Right lobe of liver (tissue), 6 donors: Measurements from ENCODE around the gene TMTC3. TPM values are rescaled to one million over a fixed set of nuclear protein-coding genes. Genes with fewer than 3 reads are reported as not detected.

Experiments
- ATAC-seq, 4 donors: fragments of 200-7000 bp; cut with Tn5 transposase; one replicate each; pipeline ENCODE4 v1.9.1; 2020; ENCODE audit warnings: mild to moderate bottlenecking in 4 of 4, moderate library complexity in 4 of 4
- DNase-seq, 3 donors: peaks; one replicate each; pipeline ENCODE4 v3.0.0-alpha.2; 2020
- H3K27ac ChIP-seq, 3 donors: fragments of 200-600 bp; one replicate each; pipeline ENCODE4 v1.8.0; 2022
- H3K27me3 ChIP-seq, 2 donors: fragments of 200-600 bp; one replicate each; pipeline ENCODE4 v1.8.0; 2022
- H3K36me3 ChIP-seq, 4 donors: fragments of 200-600 bp; sonication (generic) in 1 of 4; one replicate each; pipeline versions ENCODE4 v1.5.1 to v1.8.0; 2017 to 2022; ENCODE audit warnings: control low read depth in 1 of 4
- H3K4me1 ChIP-seq, 4 donors: fragments of 200-600 bp; sonication (generic) in 1 of 4; one replicate each; pipeline versions ENCODE4 v1.5.1 to v1.8.0; 2017 to 2022; ENCODE audit warnings: control low read depth in 1 of 4
- H3K4me3 ChIP-seq, 3 donors: fragments of 200-600 bp; one replicate each; pipeline ENCODE4 v1.8.0; 2022
- H3K9me3 ChIP-seq, 4 donors: fragments of 200-600 bp; sonication (generic) in 1 of 4; one replicate each; pipeline versions ENCODE4 v1.5.1 to v1.8.0; 2017 to 2022; ENCODE audit warnings: control low read depth in 1 of 4
- POLR2A ChIP-seq: fragments of 450-650 bp; IDR thresholded peaks from one replicate; pipeline ENCODE4 v1.6.1; 2017; ENCODE audit warnings: antibody characterized with exemption, mild to moderate bottlenecking
- WGBS: methylation state at CpG from one replicate; pipeline ENCODE4 v1.1.6; 2018; ENCODE audit warnings: low coverage, low lambda C conversion rate; ENCODE audit not compliant: insufficient coverage; ENCODE audit errors: missing lambda C conversion rate; 5-methylcytosine and 5-hydroxymethylcytosine counted together
- intact Hi-C, 2 donors: fragments of 100-400 bp; cut with DNase I; formaldehyde crosslinking; loops; one replicate each; pipeline versions ENCODE4 v1.11.2 to v1.14.1; 2022
- long read RNA-seq: library from polyadenylated mRNA; unstranded; transcript quantifications from one replicate; pipeline ENCODE4 v2.0.0, GENCODE V29; 2019
- total RNA-seq, 6 experiments: library from RNA; depleted of rRNA in 2 of 6; stranded (reverse); fragments of >200 nt in 2 of 6; fragmentation: NEBNext Ultra II Directional in 3 of 6; extraction: Animal tissue kit (Norgen Biotek cat#: 25700) in 3 of 6; gene quantifications; one replicate each; pipeline versions ENCODE4 v1.1.0 to v1.2.4, GENCODE V29; 2016 to 2023
- TF ChIP-seq, protein P1 (sequence below), 4 donors: fragments of 200-600 bp in 3 of 4; fragments of 450-650 bp in 1 of 4; IDR thresholded peaks; one replicate each; pipeline versions ENCODE4 v1.5.1 to v1.8.0; 2016 to 2022; ENCODE audit warnings: antibody characterized with exemption in 4 of 4, mild to moderate bottlenecking in 2 of 4
- donor health status: DM: no; HTN: yes; CAD: no.
- donor health status: DM: no; HTN: no; CAD: no.
- donor health status: DM: no; HTN: no; CAD: no.
- donor health status: DM: no; HTN: yes; CAD: no.
- donor health status: DM: no; HTN: yes; CAD: no.

The TMTC3 gene
- total RNA-seq: 10 to 100 TPM in 4 of 6 experiments, 1 to 10 TPM in 2; 9.5 to 15.7 (median 12.8) TPM
- long read RNA-seq: 0 reads

DNA sequence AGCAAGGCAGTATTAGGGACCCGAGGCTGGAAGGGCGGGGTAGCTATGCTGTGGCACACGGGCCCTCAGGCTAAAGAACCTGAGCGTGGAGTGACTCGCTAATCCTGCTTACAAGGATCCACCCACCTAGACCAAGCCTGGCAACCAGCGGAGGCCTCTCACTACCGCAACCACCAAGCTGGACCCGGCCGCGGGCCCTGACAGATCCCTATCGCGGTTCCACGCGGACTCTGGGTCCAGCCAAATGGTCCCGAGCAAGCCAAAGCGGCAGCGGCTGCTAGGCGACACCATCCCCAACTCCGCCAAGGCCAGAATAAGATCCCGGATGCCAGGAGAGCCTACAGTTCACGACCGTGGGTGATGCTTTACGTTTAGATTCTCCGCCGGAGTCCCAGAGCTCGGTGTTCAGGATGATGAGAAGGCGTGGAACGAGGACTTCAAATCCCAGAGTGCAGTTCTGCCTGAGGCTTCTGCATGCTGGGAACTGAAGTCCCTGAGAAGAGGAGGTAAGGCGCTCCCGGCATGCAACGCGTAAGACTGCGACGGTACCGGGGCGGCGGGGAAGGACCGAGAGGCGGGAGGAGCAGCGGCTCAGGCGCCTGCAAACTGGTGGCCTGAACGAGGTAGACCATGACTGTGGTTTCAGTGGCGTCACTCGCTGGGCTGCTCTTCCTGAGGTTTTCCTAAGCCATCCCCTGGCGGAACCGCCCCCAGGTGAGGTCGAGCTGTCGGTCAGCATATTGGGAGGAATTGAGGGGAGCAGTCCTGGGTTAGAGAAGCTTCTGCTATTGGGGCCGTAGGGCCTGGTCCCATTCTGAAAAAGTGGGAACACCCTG, at the start of gene TMTC3, which contains the start of gene CEP290:
TMTC3 (plus strand) TSS at position 534 of the 836 bp plus-strand sequence. CDS start 6,009 bp downstream, outside the sequence.
CEP290 (minus strand) TSS at position 315 of the 836 bp plus-strand sequence. CDS start 781 bp downstream, outside the sequence.
- H3K27ac ChIP-seq: peak within 1 kb of the TSS; percentile 69 to 72 (median 70)
- no peaks in the 10 kb centered on the region for H3K9me3 ChIP-seq
- DNase-seq (peak; percentile 94 to 98 (median 98)), ATAC-seq (peak; percentile 95 to 98 (median 96))
- intact Hi-C loops: no loop called here
- H3K36me3 ChIP-seq: no peaks in the 10 kb centered on the region
- peaks cover 0 to 15% (median 2%) of the 10 kb centered on the region in 4 donors for H3K4me1 ChIP-seq
- WGBS: 0% methylated on average over 10 of the region's 49 CpGs
- peak; percentile 49 for TF ChIP-seq POLR2A
- TF ChIP-seq, protein P1, sequence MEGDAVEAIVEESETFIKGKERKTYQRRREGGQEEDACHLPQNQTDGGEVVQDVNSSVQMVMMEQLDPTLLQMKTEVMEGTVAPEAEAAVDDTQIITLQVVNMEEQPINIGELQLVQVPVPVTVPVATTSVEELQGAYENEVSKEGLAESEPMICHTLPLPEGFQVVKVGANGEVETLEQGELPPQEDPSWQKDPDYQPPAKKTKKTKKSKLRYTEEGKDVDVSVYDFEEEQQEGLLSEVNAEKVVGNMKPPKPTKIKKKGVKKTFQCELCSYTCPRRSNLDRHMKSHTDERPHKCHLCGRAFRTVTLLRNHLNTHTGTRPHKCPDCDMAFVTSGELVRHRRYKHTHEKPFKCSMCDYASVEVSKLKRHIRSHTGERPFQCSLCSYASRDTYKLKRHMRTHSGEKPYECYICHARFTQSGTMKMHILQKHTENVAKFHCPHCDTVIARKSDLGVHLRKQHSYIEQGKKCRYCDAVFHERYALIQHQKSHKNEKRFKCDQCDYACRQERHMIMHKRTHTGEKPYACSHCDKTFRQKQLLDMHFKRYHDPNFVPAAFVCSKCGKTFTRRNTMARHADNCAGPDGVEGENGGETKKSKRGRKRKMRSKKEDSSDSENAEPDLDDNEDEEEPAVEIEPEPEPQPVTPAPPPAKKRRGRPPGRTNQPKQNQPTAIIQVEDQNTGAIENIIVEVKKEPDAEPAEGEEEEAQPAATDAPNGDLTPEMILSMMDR (IDR thresholded peaks at IDR 0.05): no peak
- H3K4me3 ChIP-seq: peak within 1 kb of the TSS; percentile 68 to 88 (median 85)
- H3K27me3 ChIP-seq: no peaks in the 10 kb centered on the region

DNA sequence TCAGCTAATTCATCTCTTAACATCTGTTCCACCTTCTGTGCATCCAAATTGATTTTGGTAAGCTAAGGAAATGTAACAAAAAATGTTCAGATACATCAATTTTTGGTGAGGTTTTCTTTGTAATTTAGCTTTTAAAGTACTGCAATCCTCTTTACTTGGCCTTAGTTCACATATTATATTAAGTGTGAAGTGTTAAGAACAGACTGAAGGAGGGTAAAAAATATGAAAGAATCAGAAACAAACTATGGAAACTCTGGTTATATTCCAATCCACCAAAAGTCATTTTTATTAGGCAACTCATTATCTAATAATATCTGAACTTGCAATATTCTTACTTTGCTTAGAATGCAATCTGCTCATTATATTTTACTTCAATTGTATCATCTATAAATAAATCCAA, 49.3 kb upstream of the TMTC3 start:
- intact Hi-C loops: no loop called here
- no peaks in the 10 kb centered on the region for H3K4me1 ChIP-seq
- H3K27ac ChIP-seq: no peak overlapping the region
- H3K9me3 ChIP-seq: no peaks in the 10 kb centered on the region
- no peak for DNase-seq
- ATAC-seq: no peak
- no peak overlapping the region for H3K4me3 ChIP-seq
- no peaks in the 10 kb centered on the region for H3K27me3 ChIP-seq
- TF ChIP-seq, protein P1 (IDR thresholded peaks at IDR 0.05): no peak
- TF ChIP-seq POLR2A: no peak
- peaks cover 0 to 6% (median 0%) of the 10 kb centered on the region in 4 donors for H3K36me3 ChIP-seq

DNA sequence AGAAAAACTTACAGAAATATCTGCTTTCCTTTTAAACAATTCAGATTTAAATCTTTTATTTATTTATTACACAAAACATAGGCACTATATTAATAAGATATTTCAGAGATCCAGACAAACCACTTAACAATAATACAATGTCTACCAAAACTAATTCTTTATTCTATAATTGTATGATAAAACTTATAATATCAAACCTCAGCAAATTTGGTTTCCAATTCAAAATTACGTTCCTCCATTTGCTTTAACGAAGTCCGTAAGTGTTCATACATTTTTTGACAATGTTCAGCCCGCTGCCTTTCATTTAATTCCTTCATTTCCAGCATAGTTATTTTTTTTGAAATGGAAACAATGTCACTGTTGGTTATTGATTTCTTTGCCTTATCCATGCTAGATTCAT, 48.5 kb upstream of the TMTC3 start:
- intact Hi-C loops: no loop called here
- no peak for ATAC-seq
- 96% methylated on average over 4 of the region's 4 CpGs for WGBS
- Histone ChIP-seq H3K4me1 (no peaks in the 10 kb centered on the region), H3K9me3 (no peaks in the 10 kb centered on the region), H3K4me3 (no peak overlapping the region), H3K27me3 (no peaks in the 10 kb centered on the region), H3K36me3 (peaks cover 0 to 6% (median 0%) of the 10 kb centered on the region in 4 donors), H3K27ac (no peak overlapping the region)
- no peak for TF ChIP-seq POLR2A
- TF ChIP-seq, protein P1 (IDR thresholded peaks at IDR 0.05): no peak
- no peak for DNase-seq

DNA sequence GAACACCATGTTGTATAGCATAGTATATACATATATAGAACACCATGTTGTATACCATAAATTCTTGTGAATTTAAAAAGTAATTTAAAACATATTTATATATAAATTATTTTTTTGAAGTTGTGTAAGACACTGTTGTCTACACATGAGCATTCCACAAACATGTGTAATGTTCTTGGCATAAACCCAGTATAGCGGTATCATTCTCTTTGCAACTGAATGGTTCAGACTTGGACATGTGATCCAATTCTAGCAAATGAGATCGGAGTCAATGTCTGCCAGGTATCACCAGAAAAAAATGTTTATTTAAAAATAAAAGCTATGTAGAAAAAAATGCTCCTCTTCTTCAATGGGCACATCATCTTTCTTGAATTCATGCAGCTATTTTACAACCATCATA, 34.1 kb upstream of the TMTC3 start:
- no peak for ATAC-seq

More for the DNA sequence above, 34.1 kb upstream of the TMTC3 start:
- H3K9me3 ChIP-seq: no peaks in the 10 kb centered on the region
- no peaks in the 10 kb centered on the region for H3K36me3 ChIP-seq
- no peak overlapping the region for H3K4me3 ChIP-seq
- DNase-seq: no peak
- H3K27me3 ChIP-seq: no peaks in the 10 kb centered on the region
- no peak overlapping the region for H3K27ac ChIP-seq
- WGBS: 100% methylated on average over 2 of the region's 2 CpGs
- TF ChIP-seq POLR2A: no peak
- TF ChIP-seq, protein P1 (IDR thresholded peaks at IDR 0.05): no peak
- H3K4me1 ChIP-seq: no peaks in the 10 kb centered on the region
- intact Hi-C loops: no loop called here
